ENCODE measurements around the gene FADS1.

- TF ChIP-seq POLR2A (IDR thresholded peaks at IDR 0.05) (no peak), CTCF (IDR thresholded peaks at IDR 0.05) (no peak), POLR2AphosphoS5 (IDR thresholded peaks at IDR 0.05) (peak in 1 of 3 donors; percentile 37), EP300 (IDR thresholded peaks at IDR 0.05) (no peak)
Observed at GRCh38 chr11:61791737-61792309, 25.0 kb downstream of the FADS1 start.
